CD14-positive monocyte (primary cell): Measurements from ENCODE around the gene HECW1. TPM values are rescaled to one million over a fixed set of nuclear protein-coding genes. Genes with fewer than 3 reads are reported as not detected.

Experiments
- DNase-seq, 3 donors: peaks; one replicate each; pipeline ENCODE4 v3.0.0-alpha.2; 2011 to 2022
- H2AFZ ChIP-seq: 2 replicates; pipeline ENCODE4 v1.6.0; 2012; ENCODE audit warnings: mild to moderate bottlenecking, low read depth, low read length, inconsistent platforms; ENCODE audit not compliant: insufficient read depth, poor library complexity, severe bottlenecking
- H3K27ac ChIP-seq, 2 donors: 1 replicate in 1 of 2; 2 replicates in 1 of 2; pipeline ENCODE4 v1.5.1; 2012 to 2013; ENCODE audit warnings: low read length in 2 of 2, control low read depth in 1 of 2, inconsistent platforms in 1 of 2, low read depth in 1 of 2, mild to moderate bottlenecking in 1 of 2
- H3K27me3 ChIP-seq, 2 donors: one replicate each; pipeline versions ENCODE4 v1.6.0 to v1.6.1; 2011 to 2013; ENCODE audit warnings: low read length in 2 of 2; ENCODE audit not compliant: control insufficient read depth in 2 of 2, insufficient read depth in 2 of 2
- H3K36me3 ChIP-seq, 2 donors: replicated peaks in 1 of 2; 1 replicate in 1 of 2; 2 replicates in 1 of 2; pipeline versions ENCODE4 v1.5.1 to v1.6.1; 2012 to 2013; ENCODE audit warnings: low read length in 2 of 2, control low read depth in 1 of 2, inconsistent platforms in 1 of 2, mild to moderate bottlenecking in 1 of 2; ENCODE audit not compliant: insufficient read depth in 2 of 2, control insufficient read depth in 1 of 2
- H3K4me1 ChIP-seq, 2 donors: 1 replicate in 1 of 2; 2 replicates in 1 of 2; pipeline versions ENCODE4 v1.5.1 to v1.6.1; 2012 to 2013; ENCODE audit warnings: low read length in 2 of 2, control low read depth in 1 of 2, inconsistent platforms in 1 of 2, mild to moderate bottlenecking in 1 of 2, moderate library complexity in 1 of 2; ENCODE audit not compliant: insufficient read depth in 2 of 2, control insufficient read depth in 1 of 2
- H3K4me2 ChIP-seq: replicated peaks from 2 replicates; pipeline ENCODE3; 2012; ENCODE audit warnings: low read length, moderate library complexity, mild to moderate bottlenecking; ENCODE audit not compliant: poor library complexity, severe bottlenecking; ENCODE audit errors: extremely low read depth
- H3K4me3 ChIP-seq, 3 experiments: fragments of 200-600 bp in 1 of 3; sonication (generic) in 1 of 3; replicated peaks in 1 of 3; 1 replicate in 2 of 3; 2 replicates in 1 of 3; pipeline ENCODE4 v1.5.1; 2011 to 2013; ENCODE audit warnings: low read length in 3 of 3, mild to moderate bottlenecking in 3 of 3, control low read depth in 2 of 3, low read depth in 2 of 3, inconsistent platforms in 1 of 3, moderate library complexity in 1 of 3
- H3K79me2 ChIP-seq: 2 replicates; pipeline ENCODE4 v1.6.0; 2012; ENCODE audit warnings: mild to moderate bottlenecking, control low read depth, inconsistent platforms, low read length, moderate library complexity; ENCODE audit not compliant: insufficient read depth
- H3K9ac ChIP-seq: 2 replicates; pipeline ENCODE4 v1.6.0; 2017; ENCODE audit warnings: low read length, mild to moderate bottlenecking; ENCODE audit not compliant: insufficient read depth, poor library complexity, severe bottlenecking
- H3K9me3 ChIP-seq, 2 donors: replicated peaks in 1 of 2; 1 replicate in 1 of 2; 2 replicates in 1 of 2; pipeline versions ENCODE4 v1.5.1 to v1.6.1; 2012 to 2013; ENCODE audit warnings: low read length in 2 of 2, control low read depth in 1 of 2; ENCODE audit not compliant: control insufficient read depth in 1 of 2, insufficient read depth in 1 of 2
- H4K20me1 ChIP-seq: 2 replicates; pipeline ENCODE4 v1.6.0; 2012; ENCODE audit warnings: mild to moderate bottlenecking, low read length, control low read depth, moderate library complexity; ENCODE audit not compliant: insufficient read depth
- H3K27ac Mint-ChIP-seq, 7 donors: one replicate each; pipeline ENCODE4 v1.8.0; 2020; ENCODE audit warnings: mild to moderate bottlenecking in 7 of 7, mixed read lengths in 7 of 7, moderate library complexity in 6 of 7, inconsistent platforms in 2 of 7
- H3K27me3 Mint-ChIP-seq, 3 donors: one replicate each; pipeline ENCODE4 v1.8.0; 2021 to 2022; ENCODE audit warnings: low read depth in 3 of 3, mild to moderate bottlenecking in 3 of 3, mixed read lengths in 3 of 3, moderate library complexity in 3 of 3, inconsistent platforms in 1 of 3
- H3K36me3 Mint-ChIP-seq, 2 donors: one replicate each; pipeline ENCODE4 v1.8.0; 2020; ENCODE audit warnings: mixed read lengths in 2 of 2, inconsistent platforms in 1 of 2, mild to moderate bottlenecking in 1 of 2
- H3K4me1 Mint-ChIP-seq: one replicate; pipeline ENCODE4 v1.8.0; 2020; ENCODE audit warnings: mild to moderate bottlenecking, mixed read lengths
- H3K4me3 Mint-ChIP-seq, 2 donors: one replicate each; pipeline ENCODE4 v1.8.0; 2020; ENCODE audit warnings: mild to moderate bottlenecking in 2 of 2, mixed read lengths in 2 of 2, moderate library complexity in 1 of 2
- H3K9me3 Mint-ChIP-seq, 7 donors: one replicate each; pipeline ENCODE4 v1.8.0; 2020 to 2022; ENCODE audit warnings: mixed read lengths in 7 of 7, mild to moderate bottlenecking in 6 of 7, moderate library complexity in 6 of 7, inconsistent platforms in 2 of 7
- CTCF ChIP-seq: fragments of 200-600 bp; IDR thresholded peaks from one replicate; pipeline ENCODE4 v1.8.0; 2022; ENCODE audit warnings: antibody characterized with exemption, mild to moderate bottlenecking
- WGBS: methylation state at CpG from one replicate; pipeline ENCODE4 v1.1.5; 2013; ENCODE audit warnings: missing lambda C conversion rate; ENCODE audit not compliant: insufficient coverage; 5-methylcytosine and 5-hydroxymethylcytosine counted together
- intact Hi-C, 2 donors: fragments of 100-400 bp; cut with micrococcal nuclease; formaldehyde crosslinking; loops; one replicate each; pipeline versions ENCODE4 v1.15.0 to v1.15.1; 2023
- polyA plus RNA-seq, 3 donors: library from polyadenylated mRNA; depleted of rRNA in 1 of 3; unstranded in 2 of 3; stranded (reverse) in 1 of 3; fragments of 300-500 nt in 2 of 3; fragments of >200 nt in 1 of 3; fragmentation: Illumina TruSeq in 2 of 3; gene quantifications; 1 replicate in 2 of 3; 2 replicates in 1 of 3; pipeline ENCODE4 v1.2.3, GENCODE V29; 2012 to 2021

Gene HECW1
- polyA plus RNA-seq, 3 donors, result not detected

- H3K36me3 Mint-ChIP-seq, result no peaks in the 10 kb centered on the region
- Histone ChIP-seq H3K4me2 (no peak overlapping the region), H3K4me1 (no peaks in the 10 kb centered on the region), H3K27ac (no peak overlapping the region), H3K27me3 (no peaks in the 10 kb centered on the region), H3K36me3 (no peaks in the 10 kb centered on the region), H3K4me3 (no peak overlapping the region), H3K79me2 (no peaks in the 10 kb centered on the region), H3K9ac (no peak overlapping the region), H2AFZ (no peak overlapping the region), H3K9me3 (no peaks in the 10 kb centered on the region), H4K20me1 (no peaks in the 10 kb centered on the region)
- WGBS, result 88% methylated on average over 4 of the region's 9 CpGs
- no peak overlapping the region for H3K27ac Mint-ChIP-seq
- no peaks in the 10 kb centered on the region for H3K9me3 Mint-ChIP-seq
- TF ChIP-seq CTCF, result no peak
- H3K4me1 Mint-ChIP-seq, result peaks cover 10% of the 10 kb centered on the region
- no peak for DNase-seq
- peaks cover 0 to 9% (median 7%) of the 10 kb centered on the region in 3 donors for H3K27me3 Mint-ChIP-seq
- intact Hi-C loops, result no loop called here
- H3K4me3 Mint-ChIP-seq, result no peak overlapping the region
Measured at GRCh38 chr7:43516581-43517342, 404.3 kb downstream of the HECW1 start.

GRCh38 chr7:43517464-43517863 is 405.0 kb downstream of the HECW1 start:
- no peak for TF ChIP-seq CTCF
- WGBS, result no CpG with 5 or more reads among the region's 2 CpGs
- intact Hi-C loops, result no loop called here

More at GRCh38 chr7:43517464-43517863, 405.0 kb downstream of the HECW1 start:
- Histone ChIP-seq H3K9ac (no peak overlapping the region), H3K4me2 (no peak overlapping the region), H4K20me1 (no peaks in the 10 kb centered on the region), H3K79me2 (no peaks in the 10 kb centered on the region), H3K9me3 (no peaks in the 10 kb centered on the region), H3K27me3 (no peaks in the 10 kb centered on the region), H3K27ac (no peak overlapping the region), H3K36me3 (no peaks in the 10 kb centered on the region), H3K4me1 (no peaks in the 10 kb centered on the region), H2AFZ (no peak overlapping the region), H3K4me3 (no peak overlapping the region)
- Mint-ChIP-seq H3K4me3 (no peak overlapping the region), H3K4me1 (peaks cover 10% of the 10 kb centered on the region), H3K9me3 (no peaks in the 10 kb centered on the region), H3K27ac (no peak overlapping the region), H3K36me3 (no peaks in the 10 kb centered on the region), H3K27me3 (peaks cover 0 to 9% (median 7%) of the 10 kb centered on the region in 3 donors)
- no peak for DNase-seq
